ENCODE results near the gene MT1E. TPM values are rescaled to one million over a fixed set of nuclear protein-coding genes. Genes with fewer than 3 reads are reported as not detected.
A peak's percentile ranks its signal among the peaks of the same experiment; 100 is the strongest.

The MT1E gene
- polyA plus RNA-seq, 1 experiment: 153 TPM

GRCh38 chr16:56606476-56607108 lies 19.0 kb upstream of the MT1E start:
- Histone ChIP-seq H3K4me3 (ENCODE audit: low read depth, low read length) (peak overlapping the region; percentile 48), H3K27ac (ENCODE audit: low read depth, low read length) (peak overlapping the region; percentile 99), H3K9me3 (ENCODE audit: control insufficient read depth, insufficient read depth, low read length) (no peaks in the 10 kb centered on the region; the same call in 1 of the 2 replicates), H3K27me3 (ENCODE audit: control insufficient read depth, insufficient read depth, low read length) (no peaks in the 10 kb centered on the region)
- CTCF ChIA-PET: interaction anchor here (0.9 to 4.0 kb wide), 3 partner anchors 30 to 96 kb away, joined by 3 to 37 read pairs (median 3); no protein-coding TSS in a partner anchor
- POLR2A ChIA-PET: interaction anchor here (0.6 to 8.7 kb wide), 7 partner anchors 10 to 155 kb away, joined by 3 to 201 read pairs (median 5); partner anchors contain the start of genes MT1E, NUDT21 and OGFOD1
- DNase-seq (ENCODE audit: low read depth, low spot score): no peak
- no peak for TF ChIP-seq CTCF (IDR thresholded peaks at IDR 0.05; ENCODE audit: low read depth, low read length)

DNA sequence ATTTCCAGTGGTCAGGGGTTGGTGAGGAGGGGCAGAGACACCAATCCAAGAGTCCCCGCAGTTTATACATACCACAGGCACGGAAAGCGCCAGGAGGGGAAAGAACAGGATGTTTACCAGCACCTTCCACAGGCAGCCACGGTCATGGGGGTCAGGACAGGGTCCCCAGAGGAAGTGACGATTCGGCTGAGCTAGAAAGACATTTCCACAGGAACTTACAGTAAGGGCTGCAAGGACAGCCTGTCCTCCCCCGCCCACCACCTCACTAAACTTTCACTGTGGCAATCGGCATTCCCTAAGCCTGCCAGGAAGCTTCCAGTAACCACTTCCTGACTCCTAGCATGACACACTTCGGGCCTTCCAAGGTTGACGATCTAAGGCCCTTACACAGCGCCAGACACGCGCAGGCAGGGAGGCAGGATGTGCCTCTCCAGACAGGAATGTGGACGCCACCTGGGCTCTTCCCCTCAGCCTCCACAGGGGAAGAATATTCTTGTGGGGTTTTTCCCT lies 18.4 kb upstream of the MT1E start:
- peak overlapping the region; percentile 48 for H3K4me3 ChIP-seq (ENCODE audit: low read depth, low read length)
- ChIA-PET CTCF (interaction anchor here (0.9 to 1.0 kb wide), 2 partner anchors 31 to 95 kb away, joined by 3 read pairs; no protein-coding TSS in a partner anchor), POLR2A (interaction anchor here (0.6 to 8.7 kb wide), 7 partner anchors 11 to 156 kb away, joined by 3 to 201 read pairs (median 5); partner anchors contain the start of genes MT1E, NUDT21 and OGFOD1)
- no peak for TF ChIP-seq CTCF (IDR thresholded peaks at IDR 0.05; ENCODE audit: low read depth, low read length)
- DNase-seq (ENCODE audit: low read depth, low spot score): peak; percentile 93
- peak overlapping the region; percentile 99 for H3K27ac ChIP-seq (ENCODE audit: low read depth, low read length)
- no peaks in the 10 kb centered on the region; the same call in 1 of the 2 replicates for H3K9me3 ChIP-seq (ENCODE audit: control insufficient read depth, insufficient read depth, low read length)
- H3K27me3 ChIP-seq (ENCODE audit: control insufficient read depth, insufficient read depth, low read length): no peaks in the 10 kb centered on the region

- no peak for TF ChIP-seq CTCF (IDR thresholded peaks at IDR 0.05; ENCODE audit: low read depth, low read length)
- Histone ChIP-seq H3K9me3 (ENCODE audit: control insufficient read depth, insufficient read depth, low read length) (no peaks in the 10 kb centered on the region; the same call in 1 of the 2 replicates), H3K27me3 (ENCODE audit: control insufficient read depth, insufficient read depth, low read length) (no peaks in the 10 kb centered on the region), H3K27ac (ENCODE audit: low read depth, low read length) (peak overlapping the region; percentile 99), H3K4me3 (ENCODE audit: low read depth, low read length) (peak overlapping the region; percentile 52)
- CTCF ChIA-PET: interaction anchor here (0.9 to 1.1 kb wide), 3 partner anchors 17 to 94 kb away, joined by 3 to 4 read pairs (median 3); partner anchors contain the start of gene MT1E
- POLR2A ChIA-PET: interaction anchor here (1.0 to 8.7 kb wide), 4 partner anchors 18 to 156 kb away, joined by 3 to 201 read pairs (median 5); partner anchors contain the start of genes MT1E, NUDT21 and OGFOD1
- no peak for DNase-seq (ENCODE audit: low read depth, low spot score)
These were observed 17.9 kb upstream of the MT1E start for GRCh38 chr16:56607675-56608042.

DNA sequence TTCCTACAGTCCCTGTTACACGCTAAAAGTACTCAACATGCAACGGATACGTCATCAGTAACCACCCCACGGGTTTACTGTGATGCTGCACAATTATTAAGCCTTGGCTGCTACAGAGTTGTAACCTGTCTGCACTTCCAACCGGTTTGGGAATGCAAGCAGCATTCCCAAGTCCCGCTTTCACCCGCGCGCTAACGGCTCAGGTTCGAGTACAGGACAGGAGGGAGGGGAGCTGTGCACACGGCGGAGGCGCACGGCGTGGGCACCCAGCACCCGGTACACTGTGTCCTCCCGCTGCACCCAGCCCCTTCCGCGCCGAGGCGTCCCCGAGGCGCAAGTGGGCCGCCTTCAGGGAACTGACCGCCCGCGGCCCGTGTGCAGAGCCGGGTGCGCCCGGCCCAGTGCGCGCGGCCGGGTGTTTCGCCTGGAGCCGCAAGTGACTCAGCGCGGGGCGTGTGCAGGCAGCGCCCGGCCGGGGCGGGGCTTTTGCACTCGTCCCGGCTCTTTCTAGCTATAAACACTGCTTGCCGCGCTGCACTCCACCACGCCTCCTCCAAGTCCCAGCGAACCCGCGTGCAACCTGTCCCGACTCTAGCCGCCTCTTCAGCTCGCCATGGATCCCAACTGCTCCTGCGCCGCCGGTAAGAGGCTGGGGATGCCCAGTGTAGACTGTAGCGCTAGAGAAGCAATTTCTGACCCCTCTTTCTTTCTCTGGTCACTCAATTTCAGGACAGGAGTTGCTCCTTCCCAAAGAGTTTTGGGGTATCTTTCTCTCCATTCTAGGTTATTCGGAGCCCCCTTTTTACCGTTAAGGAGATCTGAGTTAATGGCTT lies 17.3 kb upstream of the MT1E start, which contains the start of gene MT2A:
MT2A (plus strand) TSS at position 542 of the 833 bp plus-strand sequence; CDS start at position 614, 72 bp downstream.
- H3K9me3 ChIP-seq (ENCODE audit: control insufficient read depth, insufficient read depth, low read length): no peaks in the 10 kb centered on the region; the same call in 1 of the 2 replicates
- peak; percentile 86 for DNase-seq (ENCODE audit: low read depth, low spot score)
- peak within 1 kb of the TSS; percentile 89 for H3K4me3 ChIP-seq (ENCODE audit: low read depth, low read length)
- peak within 1 kb of the TSS; percentile 99 for H3K27ac ChIP-seq (ENCODE audit: low read depth, low read length)
- POLR2A ChIA-PET: interaction anchor here (0.7 to 8.7 kb wide), 6 partner anchors 9 to 101 kb away, joined by 3 to 201 read pairs (median 4); partner anchors contain the start of genes MT1E and MT1X
- CTCF ChIA-PET: interaction anchor here (1.1 to 1.6 kb wide), 2 partner anchors 17 to 94 kb away, joined by 4 to 6 read pairs; partner anchors contain the start of gene MT1E
- TF ChIP-seq CTCF (IDR thresholded peaks at IDR 0.05; ENCODE audit: low read depth, low read length): no peak
- H3K27me3 ChIP-seq (ENCODE audit: control insufficient read depth, insufficient read depth, low read length): no peaks in the 10 kb centered on the region

Data from AG04450 (cell line).